GM19452 (cell line): ENCODE measurements around the gene TTLL5.

ENCODE experiments used
- ATAC-seq: cut with Tn5 transposase; IDR thresholded peaks from one replicate; pipeline ENCODE4 v1.9.1; 2021; ENCODE audit not compliant: unreplicated experiment

Gene TTLL5

GRCh38 chr14:75660630-75661498, at the start of gene TTLL5, which contains the start of gene ERG28:
TTLL5 (plus strand) TSS chr14:75661246; CDS start chr14:75663150, 1,904 bp downstream.
ERG28 (minus strand) TSS chr14:75660876; CDS start chr14:75657502, 3,374 bp downstream.
- ATAC-seq: peak; percentile 96

- ATAC-seq: no peak
Observed at GRCh38 chr14:75612157-75612556, 48.9 kb upstream of the TTLL5 start.

GRCh38 chr14:75614179-75614578, 46.9 kb upstream of the TTLL5 start:
- ATAC-seq: no peak

GRCh38 chr14:75615200-75615599, 45.8 kb upstream of the TTLL5 start:
- no peak for ATAC-seq

GRCh38 chr14:75619548-75619947, 41.5 kb upstream of the TTLL5 start:
- no peak for ATAC-seq

GRCh38 chr14:75625034-75625433, 36.0 kb upstream of the TTLL5 start:
- ATAC-seq: no peak

- ATAC-seq: no peak
Observed at GRCh38 chr14:75626396-75626795, 34.6 kb upstream of the TTLL5 start.

- no peak for ATAC-seq
Observed at GRCh38 chr14:75626863-75627262, 34.2 kb upstream of the TTLL5 start.

GRCh38 chr14:75627406-75627805, 33.6 kb upstream of the TTLL5 start:
- ATAC-seq: no peak

GRCh38 chr14:75628816-75629215, 32.2 kb upstream of the TTLL5 start:
- no peak for ATAC-seq

GRCh38 chr14:75630695-75631452, 30.2 kb upstream of the TTLL5 start:
- no peak for ATAC-seq

GRCh38 chr14:75631453-75631831, 29.6 kb upstream of the TTLL5 start:
- no peak for ATAC-seq

- ATAC-seq: no peak
Observed at GRCh38 chr14:75634848-75635247, 26.2 kb upstream of the TTLL5 start.

GRCh38 chr14:75636100-75636692, 24.9 kb upstream of the TTLL5 start:
- no peak for ATAC-seq

GRCh38 chr14:75640876-75641275, 20.2 kb upstream of the TTLL5 start:
- no peak for ATAC-seq

GRCh38 chr14:75643985-75644384, 17.1 kb upstream of the TTLL5 start:
- no peak for ATAC-seq

GRCh38 chr14:75645056-75645455, 16.0 kb upstream of the TTLL5 start:
- no peak for ATAC-seq

- ATAC-seq: no peak
Observed at GRCh38 chr14:75646762-75647161, 14.3 kb upstream of the TTLL5 start.

- no peak for ATAC-seq
Observed at GRCh38 chr14:75647640-75648039, 13.4 kb upstream of the TTLL5 start.

- no peak for ATAC-seq
Observed at GRCh38 chr14:75648066-75648838, 12.8 kb upstream of the TTLL5 start.

- no peak for ATAC-seq
Observed at GRCh38 chr14:75649337-75649736, 11.7 kb upstream of the TTLL5 start.
